GM23338 (cell line): Measurements from ENCODE around the gene CBX8. TPM values are rescaled to one million over a fixed set of nuclear protein-coding genes. Genes with fewer than 3 reads are reported as not detected.

Experiments
- ATAC-seq: fragments of 200-7000 bp; cut with Tn5 transposase; 3 replicates; pipeline ENCODE4 v1.9.1; 2020
- DNase-seq: peaks from one replicate; pipeline ENCODE4 v3.0.0-alpha.2; 2015; ENCODE audit warnings: low spot score
- H2AFZ ChIP-seq: fragments of 200-600 bp; sonication (generic); 2 replicates; pipeline ENCODE4 v1.8.0; 2016; ENCODE audit warnings: antibody characterized with exemption, mild to moderate bottlenecking, moderate library complexity
- H3F3A ChIP-seq: fragments of 200-600 bp; sonication (generic); replicated peaks from 2 replicates; pipeline ENCODE4 v1.8.0; 2017; ENCODE audit warnings: antibody characterized with exemption, mixed run types, low read depth
- H3K27ac ChIP-seq: fragments of 200-600 bp; sonication (generic); 2 replicates; pipeline ENCODE4 v1.6.1; 2016; ENCODE audit warnings: low read depth
- H3K27me3 ChIP-seq: fragments of 200-600 bp; sonication (generic); 2 replicates; pipeline ENCODE4 v1.8.0; 2016; ENCODE audit warnings: mild to moderate bottlenecking, mixed run types, moderate library complexity; ENCODE audit not compliant: insufficient read depth
- H3K36me3 ChIP-seq: fragments of 200-600 bp; sonication (generic); 2 replicates; pipeline ENCODE4 v1.8.0; 2016; ENCODE audit warnings: mild to moderate bottlenecking; ENCODE audit not compliant: insufficient read depth
- H3K4me1 ChIP-seq: fragments of 200-600 bp; sonication (generic); 2 replicates; pipeline ENCODE4 v1.8.0; 2016; ENCODE audit warnings: mild to moderate bottlenecking, moderate library complexity; ENCODE audit not compliant: insufficient read depth
- H3K4me2 ChIP-seq: fragments of 200-600 bp; sonication (generic); 2 replicates; pipeline ENCODE4 v1.7.1; 2017; ENCODE audit warnings: mixed run types
- H3K4me3 ChIP-seq: fragments of 200-600 bp; sonication (generic); 2 replicates; pipeline ENCODE4 v1.6.1; 2016; ENCODE audit warnings: mixed run types
- H3K79me2 ChIP-seq: fragments of 200-600 bp; sonication (generic); replicated peaks from 2 replicates; pipeline ENCODE4 v1.8.0; 2017; ENCODE audit warnings: mild to moderate bottlenecking; ENCODE audit not compliant: insufficient read depth
- H3K9me2 ChIP-seq: fragments of 200-600 bp; sonication (generic); 2 replicates; pipeline ENCODE4 v1.8.0; 2017; ENCODE audit not compliant: insufficient read depth
- H4K20me1 ChIP-seq: fragments of 200-600 bp; sonication (generic); replicated peaks from 2 replicates; pipeline ENCODE4 v1.8.0; 2017; ENCODE audit warnings: mild to moderate bottlenecking; ENCODE audit not compliant: insufficient read depth
- H3K27ac Mint-ChIP-seq: 2 replicates; pipeline ENCODE4 v1.8.0; 2020; ENCODE audit warnings: inconsistent platforms, mild to moderate bottlenecking, moderate library complexity, mixed read lengths
- H3K27me3 Mint-ChIP-seq: 3 replicates; pipeline ENCODE4 v1.8.0; 2022; ENCODE audit warnings: low read depth, mild to moderate bottlenecking, moderate library complexity, mixed read lengths, inconsistent platforms; ENCODE audit not compliant: insufficient read depth, poor library complexity
- H3K36me3 Mint-ChIP-seq: 3 replicates; pipeline ENCODE4 v1.8.0; 2021; ENCODE audit warnings: low read depth, mild to moderate bottlenecking, inconsistent platforms, moderate library complexity, mixed read lengths
- H3K4me1 Mint-ChIP-seq: 3 replicates; pipeline ENCODE4 v1.8.0; 2020; ENCODE audit warnings: mild to moderate bottlenecking, inconsistent platforms, mixed read lengths
- H3K4me3 Mint-ChIP-seq: 3 replicates; pipeline ENCODE4 v1.8.0; 2021; ENCODE audit warnings: moderate library complexity, mild to moderate bottlenecking, inconsistent platforms, mixed read lengths
- H3K9me3 Mint-ChIP-seq: 3 replicates; pipeline ENCODE4 v1.8.0; 2020; ENCODE audit warnings: moderate library complexity, mild to moderate bottlenecking, inconsistent platforms, mixed read lengths
- CREB1 ChIP-seq: fragments of 250-450 bp; sonication (Bioruptor Pico); IDR thresholded peaks from 2 replicates; pipeline ENCODE4 v1.5.0; 2020; ENCODE audit warnings: low read depth, mild to moderate bottlenecking, moderate library complexity
- EZH2 ChIP-seq: fragments of 200-600 bp; sonication (generic); IDR thresholded peaks from one replicate; pipeline ENCODE4 v1.8.0; 2017; ENCODE audit warnings: antibody characterized with exemption, mild to moderate bottlenecking, low read depth; ENCODE audit not compliant: unreplicated experiment
- JUNB ChIP-seq: IDR thresholded peaks from one replicate; pipeline ENCODE4 v1.6.1; 2016; ENCODE audit warnings: antibody characterized with exemption; ENCODE audit not compliant: unreplicated experiment
- STAT1 ChIP-seq: IDR thresholded peaks from one replicate; pipeline ENCODE4 v1.6.1; 2016; ENCODE audit warnings: antibody characterized with exemption; ENCODE audit not compliant: unreplicated experiment
- ZNF114 ChIP-seq: fragments of 250-450 bp; sonication (Bioruptor Pico); IDR thresholded peaks from 2 replicates; pipeline ENCODE4 v1.5.0; 2020; ENCODE audit warnings: mild to moderate bottlenecking, moderate library complexity
- ZNF331 ChIP-seq: fragments of 250-450 bp; sonication (Bioruptor Pico); IDR thresholded peaks from 2 replicates; pipeline ENCODE4 v1.5.0; 2020; ENCODE audit warnings: low read depth, mild to moderate bottlenecking, moderate library complexity
- polyA plus RNA-seq: library from polyadenylated mRNA; unstranded; fragments of >200 nt; fragmentation: Nextera tagmentation; extraction: Ambion mirVana; gene quantifications from 2 replicates; pipeline ENCODE4 v1.2.1, GENCODE V29; 2016
- total RNA-seq: library from RNA; depleted of rRNA; stranded (reverse); fragments of >200 nt; shearing (Covaris generic); gene quantifications from 2 replicates; pipeline ENCODE4 v1.2.3, GENCODE V29; 2014
- TF ChIP-seq, protein P1 (sequence below): fragments of 250-450 bp; sonication (Bioruptor Pico); IDR thresholded peaks from 2 replicates; pipeline ENCODE4 v1.5.0; 2020; ENCODE audit warnings: mild to moderate bottlenecking, moderate library complexity

The CBX8 gene
- total and polyA plus RNA-seq, 2 experiments from 2014 or later = 1.0 to 1.3 TPM

DNA sequence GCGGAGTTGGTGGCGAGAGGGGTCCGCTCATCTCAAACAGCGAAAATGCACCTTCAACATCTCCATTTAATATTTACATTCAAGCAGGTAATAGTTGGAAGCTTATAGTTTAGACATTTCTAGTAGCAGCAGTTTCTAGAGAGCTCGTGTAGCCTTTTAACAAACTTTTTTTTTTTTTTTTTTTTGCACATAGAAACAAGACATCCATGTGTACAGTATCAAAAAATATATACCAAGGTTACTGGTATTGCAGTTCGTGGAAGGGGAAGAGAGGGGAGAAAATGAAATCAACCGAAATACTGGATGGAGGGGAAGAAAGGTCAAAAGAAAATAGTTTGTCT, 36.2 kb upstream of the CBX8 start:
- no peak overlapping the region for H3K27ac Mint-ChIP-seq

DNA sequence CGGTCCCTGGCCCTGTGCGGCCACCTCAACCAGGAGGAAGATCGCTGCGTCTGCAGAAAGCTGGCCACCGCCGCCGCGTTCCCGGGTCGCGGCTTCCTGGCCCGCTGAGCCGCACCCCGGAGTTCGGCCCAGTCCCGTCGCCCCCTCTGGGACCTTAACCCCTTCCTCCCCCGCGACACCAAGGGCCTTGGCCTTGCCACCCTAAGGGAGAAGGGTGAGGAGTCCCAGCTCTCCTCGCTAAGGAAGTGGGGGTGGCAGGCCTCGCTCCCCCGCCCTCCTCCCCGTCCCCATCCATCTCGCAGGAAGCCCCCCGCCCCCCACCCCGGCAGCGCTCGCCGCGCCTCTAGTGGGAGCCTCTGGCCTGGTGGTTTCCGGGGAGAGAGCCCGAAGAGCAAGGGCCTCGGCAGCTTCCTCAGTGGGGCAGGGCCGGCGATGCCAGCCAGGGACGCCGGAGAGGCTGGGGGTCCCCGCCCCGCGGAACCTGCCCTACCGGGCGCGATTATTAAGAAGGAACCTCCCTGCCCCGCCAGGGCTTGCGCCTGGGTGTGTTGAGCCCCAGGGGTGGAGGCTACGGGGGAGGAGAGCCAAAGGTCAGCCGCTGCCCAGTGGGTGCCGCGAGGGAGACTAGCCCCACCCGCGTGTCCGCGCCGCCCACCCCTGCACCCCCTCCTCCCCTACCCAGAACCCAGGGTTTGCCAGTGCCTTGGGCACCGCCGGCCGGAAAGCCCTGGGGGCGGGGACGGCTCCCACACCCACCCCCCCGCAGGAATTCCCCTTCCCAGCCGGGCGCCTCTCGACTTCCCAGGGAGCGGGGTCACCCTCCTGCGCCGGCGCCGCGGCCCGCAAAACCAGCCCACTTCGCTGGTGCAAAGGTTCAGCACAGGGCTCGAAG, 35.6 kb upstream of the CBX8 start:
- Mint-ChIP-seq H3K27ac (no peak overlapping the region), H3K27me3 (peaks cover 97% of the 10 kb centered on the region), H3K4me3 (peak overlapping the region; percentile 47), H3K36me3 (peaks cover 4% of the 10 kb centered on the region; the same call in 2 of the 3 replicates), H3K4me1 (peaks cover 38% of the 10 kb centered on the region), H3K9me3 (no peaks in the 10 kb centered on the region)
- H3K4me3 ChIP-seq = peak overlapping the region; percentile 61
- H2AFZ ChIP-seq = peak overlapping the region; percentile 63; the same call in 1 of the 2 replicates
- H3K4me1 ChIP-seq = peaks cover 45% of the 10 kb centered on the region
- H3K9me2 ChIP-seq = no peaks in the 10 kb centered on the region
- peak overlapping the region; percentile 99 for H3K4me2 ChIP-seq
- no peaks in the 10 kb centered on the region for H3K36me3 ChIP-seq
- no peak for TF ChIP-seq CREB1 (CRISPR knock-in tag)
- TF ChIP-seq STAT1 = no peak
- peak; percentile 61 for TF ChIP-seq EZH2
- no peak for TF ChIP-seq ZNF331
- H3F3A ChIP-seq = peaks cover 22% of the 10 kb centered on the region; the same call in 1 of the 2 replicates
- H4K20me1 ChIP-seq = no peaks in the 10 kb centered on the region; the same call in 1 of the 2 replicates
- H3K27me3 ChIP-seq = peaks cover 98% of the 10 kb centered on the region
- peak; percentile 1; the same call in 2 of the 3 replicates for ATAC-seq
- DNase-seq = peak; percentile 79
- H3K27ac ChIP-seq = no peak overlapping the region
- no peaks in the 10 kb centered on the region for H3K79me2 ChIP-seq

More for the DNA sequence above, 36.2 kb upstream of the CBX8 start:
- Histone ChIP-seq H3K4me3 (peak overlapping the region; percentile 61), H3K9me2 (no peaks in the 10 kb centered on the region), H4K20me1 (peaks cover 3% of the 10 kb centered on the region; the same call in 1 of the 2 replicates), H3K27ac (no peak overlapping the region), H3F3A (peaks cover 25% of the 10 kb centered on the region), H3K27me3 (peaks cover 98% of the 10 kb centered on the region), H2AFZ (no peak overlapping the region), H3K36me3 (no peaks in the 10 kb centered on the region), H3K4me2 (peak overlapping the region; percentile 99), H3K4me1 (peaks cover 51% of the 10 kb centered on the region), H3K79me2 (no peaks in the 10 kb centered on the region)
- Mint-ChIP-seq H3K4me3 (peak overlapping the region; percentile 47; the same call in 2 of the 3 replicates), H3K9me3 (no peaks in the 10 kb centered on the region), H3K27me3 (peaks cover 97% of the 10 kb centered on the region), H3K36me3 (peaks cover 4% of the 10 kb centered on the region; the same call in 2 of the 3 replicates), H3K4me1 (peaks cover 43% of the 10 kb centered on the region)
- ATAC-seq (no peak), DNase-seq (no peak)
- TF ChIP-seq ZNF114 = no peak
- peak; percentile 84 for TF ChIP-seq EZH2

DNA sequence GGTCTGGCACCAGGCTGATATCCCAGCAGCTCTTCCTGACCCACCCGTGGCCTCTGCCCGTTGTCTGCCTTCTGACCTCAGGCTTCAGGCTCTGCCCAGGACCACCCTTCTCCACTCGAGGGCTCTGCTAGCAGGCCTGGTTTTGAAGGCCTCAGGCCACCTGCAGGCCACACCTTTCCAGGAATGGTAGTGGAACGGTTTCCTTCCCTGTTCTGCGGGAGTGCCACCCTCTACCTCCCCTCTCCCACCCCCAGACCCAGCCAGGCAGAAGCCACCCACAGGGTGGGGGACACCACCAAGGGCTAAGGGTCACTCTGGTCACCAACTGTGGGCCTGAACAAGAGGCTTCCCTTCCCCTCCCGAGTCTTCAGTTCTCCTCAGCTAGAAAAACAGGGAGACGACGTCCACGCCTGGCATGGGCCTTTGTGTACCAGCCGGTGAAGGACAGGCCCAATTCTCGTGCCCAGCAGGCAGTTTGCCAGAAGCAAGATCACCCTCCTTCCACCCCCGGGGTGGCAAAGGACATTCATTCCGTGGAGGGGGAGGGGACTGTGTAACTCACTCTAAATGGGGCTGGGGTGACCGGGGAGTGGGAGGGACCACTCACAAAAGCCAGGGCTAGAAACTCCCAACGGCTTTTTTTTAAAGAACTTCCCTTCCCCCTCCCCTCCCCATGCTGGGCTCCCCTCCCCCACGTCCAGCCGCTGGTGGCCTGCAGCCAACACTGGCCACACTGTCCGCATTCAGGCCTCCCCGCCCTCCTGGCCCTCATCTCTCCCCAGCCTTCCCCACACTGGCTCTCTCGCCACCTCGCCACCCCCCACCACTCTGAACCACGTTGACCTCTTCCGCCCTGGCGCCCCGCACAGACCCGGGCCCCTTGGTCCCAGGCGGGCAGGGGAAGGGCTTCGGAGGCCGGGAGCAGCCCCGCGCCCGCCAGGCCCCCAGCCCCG, 34.7 kb upstream of the CBX8 start:
- peak; percentile 73 for DNase-seq
- H2AFZ ChIP-seq = peak overlapping the region; percentile 63; the same call in 1 of the 2 replicates
- H4K20me1 ChIP-seq = no peaks in the 10 kb centered on the region; the same call in 1 of the 2 replicates
- H3K4me1 ChIP-seq = peaks cover 38% of the 10 kb centered on the region
- no peaks in the 10 kb centered on the region for H3K79me2 ChIP-seq
- H3K9me2 ChIP-seq = no peaks in the 10 kb centered on the region
- no peak overlapping the region for H3K27ac ChIP-seq
- H3K9me3 Mint-ChIP-seq = no peaks in the 10 kb centered on the region
- H3K27ac Mint-ChIP-seq = no peak overlapping the region
- peaks cover 95% of the 10 kb centered on the region for H3K27me3 Mint-ChIP-seq
- H3K4me3 Mint-ChIP-seq = peak overlapping the region; percentile 60
- peaks cover 25% of the 10 kb centered on the region; the same call in 1 of the 2 replicates for H3F3A ChIP-seq
- peaks cover 96% of the 10 kb centered on the region for H3K27me3 ChIP-seq
- peak; percentile 2 for ATAC-seq
- H3K4me3 ChIP-seq = peak overlapping the region; percentile 61
- H3K4me1 Mint-ChIP-seq = peaks cover 40% of the 10 kb centered on the region
- H3K36me3 ChIP-seq = no peaks in the 10 kb centered on the region
- H3K36me3 Mint-ChIP-seq = peaks cover 4% of the 10 kb centered on the region; the same call in 2 of the 3 replicates
- H3K4me2 ChIP-seq = peak overlapping the region; percentile 99
- TF ChIP-seq ZNF331 (no peak), CREB1 (CRISPR knock-in tag) (no peak), JUNB (no peak)
- TF ChIP-seq, protein P1, sequence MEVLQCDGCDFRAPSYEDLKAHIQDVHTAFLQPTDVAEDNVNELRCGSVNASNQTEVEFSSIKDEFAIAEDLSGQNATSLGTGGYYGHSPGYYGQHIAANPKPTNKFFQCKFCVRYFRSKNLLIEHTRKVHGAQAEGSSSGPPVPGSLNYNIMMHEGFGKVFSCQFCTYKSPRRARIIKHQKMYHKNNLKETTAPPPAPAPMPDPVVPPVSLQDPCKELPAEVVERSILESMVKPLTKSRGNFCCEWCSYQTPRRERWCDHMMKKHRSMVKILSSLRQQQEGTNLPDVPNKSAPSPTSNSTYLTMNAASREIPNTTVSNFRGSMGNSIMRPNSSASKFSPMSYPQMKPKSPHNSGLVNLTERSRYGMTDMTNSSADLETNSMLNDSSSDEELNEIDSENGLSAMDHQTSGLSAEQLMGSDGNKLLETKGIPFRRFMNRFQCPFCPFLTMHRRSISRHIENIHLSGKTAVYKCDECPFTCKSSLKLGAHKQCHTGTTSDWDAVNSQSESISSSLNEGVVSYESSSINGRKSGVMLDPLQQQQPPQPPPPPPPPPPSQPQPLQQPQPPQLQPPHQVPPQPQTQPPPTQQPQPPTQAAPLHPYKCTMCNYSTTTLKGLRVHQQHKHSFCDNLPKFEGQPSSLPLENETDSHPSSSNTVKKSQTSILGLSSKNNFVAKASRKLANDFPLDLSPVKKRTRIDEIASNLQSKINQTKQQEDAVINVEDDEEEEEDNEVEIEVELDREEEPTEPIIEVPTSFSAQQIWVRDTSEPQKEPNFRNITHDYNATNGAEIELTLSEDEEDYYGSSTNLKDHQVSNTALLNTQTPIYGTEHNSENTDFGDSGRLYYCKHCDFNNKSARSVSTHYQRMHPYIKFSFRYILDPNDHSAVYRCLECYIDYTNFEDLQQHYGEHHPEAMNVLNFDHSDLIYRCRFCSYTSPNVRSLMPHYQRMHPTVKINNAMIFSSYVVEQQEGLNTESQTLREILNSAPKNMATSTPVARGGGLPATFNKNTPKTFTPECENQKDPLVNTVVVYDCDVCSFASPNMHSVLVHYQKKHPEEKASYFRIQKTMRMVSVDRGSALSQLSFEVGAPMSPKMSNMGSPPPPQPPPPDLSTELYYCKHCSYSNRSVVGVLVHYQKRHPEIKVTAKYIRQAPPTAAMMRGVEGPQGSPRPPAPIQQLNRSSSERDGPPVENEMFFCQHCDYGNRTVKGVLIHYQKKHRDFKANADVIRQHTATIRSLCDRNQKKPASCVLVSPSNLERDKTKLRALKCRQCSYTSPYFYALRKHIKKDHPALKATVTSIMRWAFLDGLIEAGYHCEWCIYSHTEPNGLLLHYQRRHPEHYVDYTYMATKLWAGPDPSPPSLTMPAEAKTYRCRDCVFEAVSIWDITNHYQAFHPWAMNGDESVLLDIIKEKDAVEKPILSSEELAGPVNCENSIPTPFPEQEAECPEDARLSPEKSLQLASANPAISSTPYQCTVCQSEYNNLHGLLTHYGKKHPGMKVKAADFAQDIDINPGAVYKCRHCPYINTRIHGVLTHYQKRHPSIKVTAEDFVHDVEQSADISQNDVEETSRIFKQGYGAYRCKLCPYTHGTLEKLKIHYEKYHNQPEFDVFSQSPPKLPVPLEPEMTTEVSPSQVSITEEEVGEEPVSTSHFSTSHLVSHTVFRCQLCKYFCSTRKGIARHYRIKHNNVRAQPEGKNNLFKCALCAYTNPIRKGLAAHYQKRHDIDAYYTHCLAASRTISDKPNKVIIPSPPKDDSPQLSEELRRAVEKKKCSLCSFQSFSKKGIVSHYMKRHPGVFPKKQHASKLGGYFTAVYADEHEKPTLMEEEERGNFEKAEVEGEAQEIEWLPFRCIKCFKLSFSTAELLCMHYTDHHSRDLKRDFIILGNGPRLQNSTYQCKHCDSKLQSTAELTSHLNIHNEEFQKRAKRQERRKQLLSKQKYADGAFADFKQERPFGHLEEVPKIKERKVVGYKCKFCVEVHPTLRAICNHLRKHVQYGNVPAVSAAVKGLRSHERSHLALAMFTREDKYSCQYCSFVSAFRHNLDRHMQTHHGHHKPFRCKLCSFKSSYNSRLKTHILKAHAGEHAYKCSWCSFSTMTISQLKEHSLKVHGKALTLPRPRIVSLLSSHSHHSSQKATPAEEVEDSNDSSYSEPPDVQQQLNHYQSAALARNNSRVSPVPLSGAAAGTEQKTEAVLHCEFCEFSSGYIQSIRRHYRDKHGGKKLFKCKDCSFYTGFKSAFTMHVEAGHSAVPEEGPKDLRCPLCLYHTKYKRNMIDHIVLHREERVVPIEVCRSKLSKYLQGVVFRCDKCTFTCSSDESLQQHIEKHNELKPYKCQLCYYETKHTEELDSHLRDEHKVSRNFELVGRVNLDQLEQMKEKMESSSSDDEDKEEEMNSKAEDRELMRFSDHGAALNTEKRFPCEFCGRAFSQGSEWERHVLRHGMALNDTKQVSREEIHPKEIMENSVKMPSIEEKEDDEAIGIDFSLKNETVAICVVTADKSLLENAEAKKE (CRISPR knock-in tag) = no peak
